ENCODE measurements around the gene SYVN1.

GRCh38 chr11:65113361-65113756, 21.0 kb downstream of the SYVN1 start:
- TF ChIP-seq CTCF (IDR thresholded peaks at IDR 0.05) (no peak), POLR2A (IDR thresholded peaks at IDR 0.05) (no peak)
